Tibial artery (tissue), 4 donors: ENCODE results near the gene MYBL2.
A peak's percentile ranks its signal among the peaks of the same experiment; 100 is the strongest.
"Not testable (repeated sequence)": the region's sequence is repeated elsewhere in the genome, so short reads cannot be mapped to it uniquely, and the experiment has no call there.

Experiments used
- DNase-seq, 2 donors: peaks; one replicate each; pipeline ENCODE4 v3.0.0-alpha.2; 2019
- H3K27ac ChIP-seq, 2 donors: fragments of 200-600 bp; sonication (generic) in 1 of 2; 1 replicate in 1 of 2; 2 replicates in 1 of 2; pipeline ENCODE4 v1.5.1; 2018 to 2019; ENCODE audit warnings: mild to moderate bottlenecking in 1 of 2
- H3K27me3 ChIP-seq, 2 donors: fragments of 200-600 bp; sonication (generic) in 1 of 2; one replicate each; pipeline versions ENCODE4 v1.5.1 to v1.6.0; 2016 to 2019
- H3K36me3 ChIP-seq, 3 donors: fragments of 200-600 bp; sonication (generic) in 2 of 3; one replicate each; pipeline ENCODE4 v1.5.1; 2016 to 2019; ENCODE audit warnings: mild to moderate bottlenecking in 2 of 3
- H3K4me1 ChIP-seq, 4 donors: fragments of 200-600 bp; sonication (generic) in 2 of 4; 1 replicate in 3 of 4; 2 replicates in 1 of 4; pipeline ENCODE4 v1.5.1; 2016 to 2019
- H3K4me3 ChIP-seq, 2 donors: fragments of 200-600 bp; sonication (generic) in 1 of 2; 1 replicate in 1 of 2; 2 replicates in 1 of 2; pipeline ENCODE4 v1.5.1; 2018 to 2019; ENCODE audit warnings: mild to moderate bottlenecking in 2 of 2
- H3K9me3 ChIP-seq, 3 donors: fragments of 200-600 bp; sonication (generic) in 1 of 3; one replicate each; pipeline ENCODE4 v1.5.1; 2016 to 2019
- intact Hi-C: fragments of 100-400 bp; cut with DNase I; formaldehyde crosslinking; loops from one replicate; pipeline ENCODE4 v1.15.0; 2023; ENCODE audit warnings: low total_unique reads
- TF ChIP-seq, protein P1 (sequence below), 2 experiments: fragments of 200-600 bp in 1 of 2; fragments of 450-650 bp in 1 of 2; IDR thresholded peaks; one replicate each; pipeline ENCODE4 v1.5.1; 2017 to 2019; ENCODE audit warnings: antibody characterized with exemption in 2 of 2, mild to moderate bottlenecking in 1 of 2, moderate library complexity in 1 of 2

Gene MYBL2

DNA sequence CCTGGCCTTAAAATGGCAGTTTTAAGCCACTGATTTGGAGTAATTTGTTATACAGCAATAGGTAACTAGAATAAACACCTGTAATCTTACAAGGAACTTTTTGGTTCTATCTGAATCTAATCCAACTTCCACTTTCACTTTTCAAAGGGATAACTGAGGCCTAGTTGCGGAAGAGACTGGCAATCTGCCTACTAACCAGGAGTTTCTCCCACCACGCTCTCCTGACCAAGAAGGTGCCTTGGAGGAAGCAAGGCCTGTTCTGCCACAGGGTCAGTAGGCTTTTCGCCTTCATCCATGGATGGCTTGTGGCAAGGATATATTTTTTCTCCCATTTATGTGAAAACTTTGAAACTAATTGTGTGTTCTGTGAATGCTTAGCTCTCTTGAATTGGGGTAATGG is 12.9 kb upstream of the MYBL2 start:
- no peak overlapping the region for H3K4me3 ChIP-seq
- no peaks in the 10 kb centered on the region for H3K27me3 ChIP-seq
- H3K9me3 ChIP-seq, result no peaks in the 10 kb centered on the region
- H3K36me3 ChIP-seq, result no peaks in the 10 kb centered on the region
- DNase-seq, result no peak
- intact Hi-C loops, result no loop called here
- TF ChIP-seq, protein P1, sequence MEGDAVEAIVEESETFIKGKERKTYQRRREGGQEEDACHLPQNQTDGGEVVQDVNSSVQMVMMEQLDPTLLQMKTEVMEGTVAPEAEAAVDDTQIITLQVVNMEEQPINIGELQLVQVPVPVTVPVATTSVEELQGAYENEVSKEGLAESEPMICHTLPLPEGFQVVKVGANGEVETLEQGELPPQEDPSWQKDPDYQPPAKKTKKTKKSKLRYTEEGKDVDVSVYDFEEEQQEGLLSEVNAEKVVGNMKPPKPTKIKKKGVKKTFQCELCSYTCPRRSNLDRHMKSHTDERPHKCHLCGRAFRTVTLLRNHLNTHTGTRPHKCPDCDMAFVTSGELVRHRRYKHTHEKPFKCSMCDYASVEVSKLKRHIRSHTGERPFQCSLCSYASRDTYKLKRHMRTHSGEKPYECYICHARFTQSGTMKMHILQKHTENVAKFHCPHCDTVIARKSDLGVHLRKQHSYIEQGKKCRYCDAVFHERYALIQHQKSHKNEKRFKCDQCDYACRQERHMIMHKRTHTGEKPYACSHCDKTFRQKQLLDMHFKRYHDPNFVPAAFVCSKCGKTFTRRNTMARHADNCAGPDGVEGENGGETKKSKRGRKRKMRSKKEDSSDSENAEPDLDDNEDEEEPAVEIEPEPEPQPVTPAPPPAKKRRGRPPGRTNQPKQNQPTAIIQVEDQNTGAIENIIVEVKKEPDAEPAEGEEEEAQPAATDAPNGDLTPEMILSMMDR (IDR thresholded peaks at IDR 0.05), result no peak
- no peak overlapping the region for H3K27ac ChIP-seq
- peaks cover 0 to 11% (median 3%) of the 10 kb centered on the region in 4 donors for H3K4me1 ChIP-seq

DNA sequence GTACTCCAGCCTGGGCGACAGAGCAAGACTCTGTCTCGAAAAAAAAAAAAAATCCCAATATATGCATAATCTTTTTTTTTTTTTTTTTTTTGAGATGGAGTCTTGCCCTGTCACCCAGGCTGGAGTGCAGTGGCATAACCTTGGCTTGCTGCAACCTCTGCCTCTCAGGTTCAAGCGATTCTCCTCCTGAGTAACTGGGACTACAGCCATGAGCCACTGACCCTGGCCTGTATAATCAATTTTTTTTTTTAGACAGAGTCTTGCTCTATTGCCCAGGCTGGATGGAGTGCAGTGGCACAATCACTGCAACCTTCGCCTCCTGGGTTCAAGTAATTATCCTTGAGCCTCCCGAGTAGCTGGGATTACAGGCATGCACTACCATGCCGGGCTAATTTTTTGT is 11.7 kb upstream of the MYBL2 start:
- DNase-seq, H3K27ac ChIP-seq, H3K4me3 ChIP-seq, H3K9me3 ChIP-seq, intact Hi-C loops, H3K27me3 ChIP-seq, H3K36me3 ChIP-seq: not testable (repeated sequence)
- peaks cover 0 to 11% (median 3%) of the 10 kb centered on the region in 4 donors for H3K4me1 ChIP-seq

GRCh38 chr20:43655937-43656336 is 11.0 kb upstream of the MYBL2 start:
- no peak overlapping the region for H3K27ac ChIP-seq
- H3K4me1 ChIP-seq, result peaks cover 0 to 11% (median 3%) of the 10 kb centered on the region in 4 donors
- H3K27me3 ChIP-seq, result no peaks in the 10 kb centered on the region
- H3K36me3 ChIP-seq, result no peaks in the 10 kb centered on the region
- TF ChIP-seq, protein P1 (IDR thresholded peaks at IDR 0.05), result no peak
- intact Hi-C loops, result no loop called here
- H3K4me3 ChIP-seq, result no peak overlapping the region
- no peaks in the 10 kb centered on the region for H3K9me3 ChIP-seq
- no peak for DNase-seq

DNA sequence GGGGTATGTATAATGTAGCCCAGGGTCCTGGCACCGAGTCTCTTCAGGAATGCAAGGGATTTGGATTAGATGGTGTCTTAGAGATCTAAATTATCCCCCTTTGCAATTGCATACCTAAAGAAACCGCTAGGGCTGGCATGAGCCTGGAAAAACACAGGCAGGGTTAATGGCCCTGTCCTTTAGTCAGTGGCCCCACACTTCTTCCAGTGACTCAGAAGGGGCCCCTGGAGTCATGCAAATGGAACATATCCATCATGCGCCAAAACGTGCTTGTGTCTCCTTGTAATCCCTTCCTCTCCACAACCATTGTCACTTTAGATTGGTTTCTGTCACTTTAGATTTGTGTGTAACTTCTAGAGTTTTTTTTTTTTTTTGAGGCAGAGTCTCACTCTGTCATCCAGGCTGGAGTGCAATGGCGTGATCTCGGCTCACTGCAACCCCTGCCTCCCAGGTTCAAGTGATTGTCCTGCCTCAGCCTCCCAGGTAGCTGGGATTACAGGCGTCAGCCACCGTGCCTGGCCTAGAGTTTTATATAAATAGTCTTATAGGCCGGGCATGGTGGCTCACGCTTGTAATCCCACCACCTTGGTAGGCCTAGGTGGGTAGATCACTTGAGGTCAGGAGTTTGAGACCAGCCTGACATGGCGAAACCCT is 8.7 kb upstream of the MYBL2 start:
- Histone ChIP-seq H3K27ac (peak overlapping the region in 1 of 2 donors; percentile 50), H3K36me3 (no peaks in the 10 kb centered on the region), H3K9me3 (no peaks in the 10 kb centered on the region), H3K4me3 (peak overlapping the region; percentile 58 to 76), H3K27me3 (peaks cover 0 to 2% of the 10 kb centered on the region in 2 donors), H3K4me1 (peaks cover 0 to 11% (median 3%) of the 10 kb centered on the region in 4 donors)
- intact Hi-C loops, result no loop called here
- TF ChIP-seq, protein P1 (IDR thresholded peaks at IDR 0.05), result no peak
- DNase-seq, result peak in 1 of 2 donors; percentile 35

DNA sequence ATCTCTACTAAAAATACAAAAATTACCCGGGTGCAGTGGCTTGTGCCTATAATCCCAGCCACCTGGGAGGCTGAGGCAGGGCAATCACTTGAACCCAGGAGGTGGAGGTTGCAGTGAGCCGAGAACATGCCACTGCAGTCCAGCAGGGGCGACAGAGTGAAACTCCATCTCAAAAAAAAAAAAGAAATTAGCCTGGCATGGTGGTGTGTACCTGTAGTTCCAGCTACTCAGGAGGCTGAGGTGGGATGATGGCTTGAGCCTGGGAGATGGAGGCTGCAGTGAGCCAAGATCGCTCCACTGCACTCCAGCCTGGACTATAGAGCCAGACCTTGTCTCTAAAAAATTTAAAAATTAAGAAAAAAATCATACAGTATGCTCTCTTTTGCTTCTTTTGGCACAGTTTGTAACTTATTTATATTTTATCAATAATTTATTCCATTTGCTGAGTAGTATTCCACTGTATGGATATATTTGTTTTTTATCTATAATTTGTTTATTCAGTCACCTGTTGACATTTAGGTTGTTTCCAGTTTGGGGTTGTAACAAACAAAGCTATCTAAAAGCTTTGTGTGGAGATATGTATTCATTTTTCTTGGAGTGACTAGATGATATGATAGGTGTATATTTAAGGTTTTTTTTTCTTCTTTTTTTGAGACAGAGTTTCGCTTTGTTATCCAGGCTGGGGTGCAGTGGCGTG is 8.0 kb upstream of the MYBL2 start:
- Histone ChIP-seq H3K27me3 (peaks cover 0 to 3% of the 10 kb centered on the region in 2 donors), H3K4me3 (no peak overlapping the region), H3K27ac (no peak overlapping the region), H3K4me1 (peaks cover 0 to 11% (median 3%) of the 10 kb centered on the region in 4 donors), H3K9me3 (no peaks in the 10 kb centered on the region), H3K36me3 (no peaks in the 10 kb centered on the region)
- TF ChIP-seq, protein P1 (IDR thresholded peaks at IDR 0.05), result no peak
- no peak for DNase-seq
- intact Hi-C loops, result no loop called here

DNA sequence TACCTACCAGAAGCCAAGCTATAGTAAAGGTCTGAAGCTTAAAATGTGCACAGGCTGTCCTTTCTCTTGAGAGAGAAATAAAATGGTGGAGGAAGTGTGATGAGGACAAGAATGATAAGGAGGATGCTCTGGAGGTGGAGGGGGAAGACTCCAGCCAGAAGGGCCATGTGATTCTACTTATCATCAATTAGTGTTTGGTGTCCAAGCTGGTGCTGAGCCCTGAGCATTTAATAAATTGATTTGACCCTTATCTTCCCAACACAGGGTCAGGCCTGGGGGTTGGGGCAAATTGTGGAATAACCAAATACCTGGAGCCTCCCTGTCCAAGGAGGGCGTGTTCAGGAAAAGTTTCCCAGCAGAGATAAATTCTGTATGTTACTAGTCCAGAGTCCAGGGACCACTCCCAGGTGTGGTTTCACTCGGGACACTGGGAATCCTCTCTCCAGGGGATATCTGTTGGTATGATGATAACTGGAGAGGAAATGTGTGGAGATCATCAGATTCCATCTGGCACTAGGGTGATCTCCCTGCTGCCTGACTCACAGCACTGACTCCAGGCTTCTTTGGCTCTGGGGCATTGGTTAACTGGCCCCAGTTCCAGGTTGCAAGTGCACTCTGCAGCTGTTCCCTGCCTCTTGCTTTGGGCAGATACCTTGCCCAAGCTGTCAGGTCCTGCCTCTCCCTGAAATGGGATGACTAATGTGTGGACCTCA is 3.8 kb upstream of the MYBL2 start:
- Histone ChIP-seq H3K9me3 (no peaks in the 10 kb centered on the region), H3K4me1 (peaks cover 0 to 16% (median 14%) of the 10 kb centered on the region in 4 donors), H3K36me3 (no peaks in the 10 kb centered on the region), H3K27ac (no peak overlapping the region), H3K27me3 (peaks cover 0 to 34% of the 10 kb centered on the region in 2 donors), H3K4me3 (no peak overlapping the region)
- DNase-seq, result no peak
- intact Hi-C loops, result no loop called here
- TF ChIP-seq, protein P1 (IDR thresholded peaks at IDR 0.05), result no peak
